OCI-LY3 (cell line): Measurements from ENCODE around the gene SDK2.

ENCODE experiments used
- H2AFZ ChIP-seq: fragments of 200-600, 300-600 bp; shearing (Covaris generic); 2 replicates; pipeline ENCODE4 v1.6.0; 2014; ENCODE audit warnings: antibody characterized with exemption, low read depth, low read length
- H3K27ac ChIP-seq: fragments of 200-600, 300-600 bp; sonication (generic); 2 replicates; pipeline ENCODE4 v1.5.1; 2014; ENCODE audit warnings: mild to moderate bottlenecking, low read length, moderate library complexity, mixed read lengths
- H3K27me3 ChIP-seq: fragments of 200-600, 300-600 bp; sonication (generic); 2 replicates; pipeline ENCODE4 v1.6.1; 2014; ENCODE audit warnings: low read depth, low read length, mixed read lengths
- H3K36me3 ChIP-seq: fragments of 200-600, 300-600 bp; sonication (generic); replicated peaks from 2 replicates; pipeline ENCODE3; 2014; ENCODE audit warnings: low read depth, low read length, mixed read lengths
- H3K4me1 ChIP-seq: fragments of 300-600, 200-600 bp; sonication (generic); 2 replicates; pipeline ENCODE4 v1.6.1; 2014; ENCODE audit warnings: low read length, mixed read lengths
- H3K4me2 ChIP-seq: fragments of 200-600, 300-600 bp; sonication (generic); 2 replicates; pipeline ENCODE4 v1.6.1; 2014; ENCODE audit warnings: low read length, mixed read lengths
- H3K4me3 ChIP-seq: fragments of 300-600, 200-600 bp; sonication (generic); 2 replicates; pipeline ENCODE4 v1.5.1; 2014; ENCODE audit warnings: antibody characterized with exemption, mild to moderate bottlenecking, low read length, moderate library complexity
- H3K79me2 ChIP-seq: fragments of 300-600, 200-600 bp; shearing (Covaris generic); 2 replicates; pipeline ENCODE4 v1.6.1; 2014; ENCODE audit warnings: mild to moderate bottlenecking, low read length, mixed read lengths
- H3K9ac ChIP-seq: fragments of 300-600, 200-600 bp; shearing (Covaris generic); 2 replicates; pipeline ENCODE4 v1.6.0; 2014; ENCODE audit warnings: mild to moderate bottlenecking, low read length, moderate library complexity
- H3K9me3 ChIP-seq: fragments of 200-600, 300-600 bp; shearing (Covaris generic); 2 replicates; pipeline ENCODE4 v1.6.1; 2014; ENCODE audit warnings: low read length, mixed read lengths; ENCODE audit not compliant: insufficient read depth
- H4K20me1 ChIP-seq: fragments of 200-600, 300-600 bp; sonication (generic); 2 replicates; pipeline ENCODE4 v1.6.1; 2016; ENCODE audit warnings: low read length, mixed read lengths; ENCODE audit not compliant: insufficient read depth
- CTCF ChIP-seq: fragments of 200-600, 300-600 bp; sonication (generic); IDR thresholded peaks from 2 replicates; pipeline ENCODE4 v1.5.1; 2014; ENCODE audit warnings: antibody characterized with exemption, low read length, low read depth
- EZH2phosphoT487 ChIP-seq: fragments of 200-600 bp; shearing (Covaris generic); IDR thresholded peaks from 2 replicates; pipeline ENCODE4 v1.6.1; 2018; ENCODE audit warnings: antibody characterized with exemption, mixed run types, low read depth

SDK2 gene

GRCh38 chr17:73343168-73343634, 301.0 kb downstream of the SDK2 start:
- Histone ChIP-seq H3K9ac (no peak overlapping the region), H2AFZ (no peak overlapping the region), H3K4me3 (no peak overlapping the region), H3K36me3 (no peaks in the 10 kb centered on the region), H3K27me3 (peaks cover 6% of the 10 kb centered on the region), H3K4me2 (no peak overlapping the region), H3K79me2 (no peaks in the 10 kb centered on the region), H3K4me1 (no peaks in the 10 kb centered on the region), H3K9me3 (no peaks in the 10 kb centered on the region), H3K27ac (no peak overlapping the region), H4K20me1 (no peaks in the 10 kb centered on the region)
- TF ChIP-seq CTCF (no peak), EZH2phosphoT487 (no peak)

GRCh38 chr17:73342541-73343167, 301.6 kb downstream of the SDK2 start:
- H3K27me3 ChIP-seq, result peaks cover 6% of the 10 kb centered on the region
- H3K9me3 ChIP-seq, result no peaks in the 10 kb centered on the region
- no peaks in the 10 kb centered on the region for H3K79me2 ChIP-seq
- no peaks in the 10 kb centered on the region for H3K36me3 ChIP-seq
- no peak overlapping the region for H3K4me3 ChIP-seq
- no peak overlapping the region for H2AFZ ChIP-seq
- TF ChIP-seq EZH2phosphoT487 (no peak), CTCF (no peak)
- H3K27ac ChIP-seq, result no peak overlapping the region
- H4K20me1 ChIP-seq, result no peaks in the 10 kb centered on the region
- no peak overlapping the region for H3K4me2 ChIP-seq
- H3K4me1 ChIP-seq, result no peaks in the 10 kb centered on the region
- H3K9ac ChIP-seq, result no peak overlapping the region

GRCh38 chr17:73342050-73342522, 302.2 kb downstream of the SDK2 start:
- Histone ChIP-seq H3K27me3 (peaks cover 6% of the 10 kb centered on the region), H3K9me3 (no peaks in the 10 kb centered on the region), H3K4me1 (no peaks in the 10 kb centered on the region), H3K9ac (no peak overlapping the region), H2AFZ (no peak overlapping the region), H3K36me3 (no peaks in the 10 kb centered on the region), H3K4me3 (no peak overlapping the region), H4K20me1 (no peaks in the 10 kb centered on the region), H3K79me2 (no peaks in the 10 kb centered on the region), H3K4me2 (no peak overlapping the region), H3K27ac (no peak overlapping the region)
- TF ChIP-seq CTCF (no peak), EZH2phosphoT487 (no peak)

GRCh38 chr17:73341350-73342049, 302.7 kb downstream of the SDK2 start:
- Histone ChIP-seq H3K9ac (no peak overlapping the region), H2AFZ (no peak overlapping the region), H3K9me3 (no peaks in the 10 kb centered on the region), H3K4me1 (no peaks in the 10 kb centered on the region), H3K27me3 (peaks cover 6% of the 10 kb centered on the region), H3K4me2 (no peak overlapping the region), H3K4me3 (no peak overlapping the region), H3K79me2 (no peaks in the 10 kb centered on the region), H3K27ac (no peak overlapping the region), H3K36me3 (no peaks in the 10 kb centered on the region), H4K20me1 (no peaks in the 10 kb centered on the region)
- TF ChIP-seq EZH2phosphoT487, result no peak
- no peak for TF ChIP-seq CTCF
